PFSK-1 (cell line): Measurements from ENCODE around the gene FNDC10.

Experiments used
- POLR2AphosphoS5 ChIP-seq: IDR thresholded peaks from 2 replicates; pipeline ENCODE4 v1.6.1; 2012; ENCODE audit warnings: low read depth, mild to moderate bottlenecking, control low read depth, low read length, moderate library complexity
- REST ChIP-seq, 2 experiments: IDR thresholded peaks; 2 replicates each; pipeline versions ENCODE4 v1.6.1 to v1.8.0; 2011 to 2012; ENCODE audit warnings: low read depth in 2 of 2, low read length in 2 of 2, control low read depth in 1 of 2, inconsistent platforms in 1 of 2, mild to moderate bottlenecking in 1 of 2, moderate library complexity in 1 of 2; ENCODE audit not compliant: insufficient read depth in 1 of 2
- TAF1 ChIP-seq: IDR thresholded peaks from 2 replicates; pipeline ENCODE4 v1.6.1; 2012; ENCODE audit warnings: low read length, control low read depth, borderline replicate concordance; ENCODE audit not compliant: insufficient read depth

GRCh38 chr1:1599935-1600860 is at the start of gene FNDC10:
- TF ChIP-seq POLR2AphosphoS5 (no peak), REST (IDR thresholded peaks at IDR 0.05; ENCODE audit: insufficient read depth in 1 of 2, low read depth in 2 of 2, low read length in 2 of 2) (peak in 1 of 2 experiments; percentile 72; a peak in 1 of 4 replicates), TAF1 (no peak)
